K562 (cell line): Measurements from ENCODE around the gene DOCK1. TPM values are rescaled to one million over a fixed set of nuclear protein-coding genes. Genes with fewer than 3 reads are reported as not detected.

Experiments used
- ATAC-seq: fragments of 200-7000 bp; cut with Tn5 transposase; 3 replicates; pipeline ENCODE4 v1.9.1; 2020; ENCODE audit warnings: moderate library complexity
- BruUV-seq: library from RNA; stranded (reverse); fragments of 400-500 nt; replicated peaks from 2 replicates; lab custom pipeline; 2021; lab: Mats Ljungman, UMichigan
- CTCF ChIA-PET: fragments of 300-600 bp; formaldehyde crosslinking; extraction: SDS; loops from one replicate; lab custom pipeline; 2021; ENCODE audit warnings: low intra/inter-chr PET ratio; lab: Yijun Ruan, JAX
- POLR2A ChIA-PET: fragments of 300-600, 350-650 bp; sonication (Branson Sonifier 250); formaldehyde crosslinking; extraction: SDS; loops from one replicate; lab custom pipeline; 2021; ENCODE audit warnings: antibody characterized with exemption, inconsistent platforms; lab: Yijun Ruan, JAX
- DNase-seq, 4 experiments: peaks; one replicate each; pipeline versions ENCODE4 v3.0.0 to v3.0.0-alpha.2; 2011 to 2018; ENCODE audit warnings: low spot score in 3 of 4, mixed read lengths in 3 of 4; ENCODE audit errors: extremely low read depth in 1 of 4
- FAIRE-seq: peaks from 2 replicates; lab custom pipeline; 2011; peaks lifted over from hg19 to GRCh38; lab: Jason Lieb, UNC
- H2AFZ ChIP-seq: 2 replicates; pipeline ENCODE4 v1.6.0; 2011; ENCODE audit warnings: low read depth, low read length, control low read depth, inconsistent platforms
- H3K27ac ChIP-seq: fragments of 200-600 bp; 3 replicates; pipeline ENCODE4 v1.8.0; 2011; ENCODE audit warnings: low read depth, mild to moderate bottlenecking, control low read depth, inconsistent platforms, low read length, moderate library complexity, mixed read lengths; ENCODE audit errors: extremely low read depth
- H3K27me3 ChIP-seq, 2 experiments: fragments of 300-600 bp in 1 of 2; 2 replicates in 1 of 2; 3 replicates in 1 of 2; pipeline versions ENCODE4 v1.6.0 to v1.8.0; 2011; ENCODE audit warnings: inconsistent platforms in 2 of 2, low read length in 2 of 2, mild to moderate bottlenecking in 1 of 2, mixed read lengths in 1 of 2, moderate library complexity in 1 of 2; ENCODE audit not compliant: control insufficient read depth in 2 of 2, insufficient read depth in 2 of 2
- H3K36me3 ChIP-seq: fragments of 300-600 bp; 3 replicates; pipeline ENCODE4 v1.8.0; 2011; ENCODE audit warnings: mild to moderate bottlenecking, low read length, inconsistent platforms; ENCODE audit not compliant: control insufficient read depth, insufficient read depth
- H3K4me1 ChIP-seq, 2 experiments: fragments of 200-600 bp in 1 of 2; replicated peaks in 1 of 2; 2 replicates in 1 of 2; 3 replicates in 1 of 2; pipeline versions ENCODE4 v1.5.1 to v1.8.0; 2011; ENCODE audit warnings: inconsistent platforms in 2 of 2, low read length in 2 of 2, mild to moderate bottlenecking in 1 of 2, mixed read lengths in 1 of 2, moderate library complexity in 1 of 2; ENCODE audit not compliant: control insufficient read depth in 2 of 2, insufficient read depth in 2 of 2
- H3K4me2 ChIP-seq: 2 replicates; pipeline ENCODE4 v1.6.1; 2011; ENCODE audit warnings: low read length, control low read depth, inconsistent platforms, mixed read lengths; ENCODE audit not compliant: insufficient read depth
- H3K4me3 ChIP-seq: fragments of 200-600 bp; sonication (generic), shearing (Covaris generic); 2 replicates; pipeline ENCODE4 v1.5.1; 2016; ENCODE audit warnings: control low read depth, inconsistent platforms
- H3K79me2 ChIP-seq: fragments of 200-600 bp; 3 replicates; pipeline ENCODE4 v1.8.0; 2011; ENCODE audit warnings: low read length, inconsistent platforms; ENCODE audit not compliant: control insufficient read depth, insufficient read depth
- H3K9ac ChIP-seq, 2 experiments: 2 replicates each; pipeline versions ENCODE4 v1.6.0 to v1.6.1; 2011; ENCODE audit warnings: low read depth in 2 of 2, low read length in 2 of 2, control low read depth in 1 of 2, inconsistent platforms in 1 of 2, mild to moderate bottlenecking in 1 of 2, mixed read lengths in 1 of 2; ENCODE audit not compliant: insufficient read depth in 1 of 2
- H3K9me1 ChIP-seq: one replicate; pipeline ENCODE4 v1.6.0; 2011; ENCODE audit warnings: inconsistent platforms, mild to moderate bottlenecking, low read length, moderate library complexity; ENCODE audit not compliant: control insufficient read depth, insufficient read depth
- H3K9me3 ChIP-seq: replicated peaks from 2 replicates; pipeline ENCODE4 v1.5.1; 2011; ENCODE audit warnings: low read depth, low read length, inconsistent platforms; ENCODE audit not compliant: control insufficient read depth, insufficient read depth
- H4K20me1 ChIP-seq: replicated peaks from 2 replicates; pipeline ENCODE4 v1.6.1; 2011; ENCODE audit warnings: low read length, inconsistent platforms, mixed read lengths; ENCODE audit not compliant: control insufficient read depth, insufficient read depth
- NCOR1 ChIP-seq: fragments of 450-650 bp; IDR thresholded peaks from 2 replicates; pipeline ENCODE4 v1.6.1; 2016; ENCODE audit warnings: mild to moderate bottlenecking, moderate library complexity
- NFXL1 ChIP-seq: fragments of 450-650 bp; formaldehyde crosslinking; IDR thresholded peaks from 2 replicates; pipeline ENCODE4 v1.4.0; 2021; ENCODE audit warnings: mild to moderate bottlenecking
- PTTG1 ChIP-seq: fragments of 450-650 bp; IDR thresholded peaks from 2 replicates; pipeline ENCODE4 v1.6.1; 2016; ENCODE audit warnings: low read depth, mild to moderate bottlenecking, missing genetic modification characterization, missing compliant biosample characterization
- SREBF1 ChIP-seq: fragments of 150-350 bp; IDR thresholded peaks from 2 replicates; pipeline ENCODE4 v1.6.1; 2014; ENCODE audit warnings: antibody characterized with exemption, low read depth, low read length, borderline replicate concordance
- WGBS: fragments of 100-300 bp; shearing (Covaris generic); methylation state at CpG from one replicate; pipeline ENCODE4 v1.1.6; 2016; ENCODE audit warnings: low coverage, mixed read lengths; ENCODE audit not compliant: insufficient coverage; ENCODE audit errors: missing lambda C conversion rate; 5-methylcytosine and 5-hydroxymethylcytosine counted together
- in situ Hi-C: fragments of 300-500 bp; cut with MboI; formaldehyde crosslinking; loops from 4 replicates; pipeline ENCODE4 v1.15.0; 2018; ENCODE audit warnings: inconsistent platforms, mixed read lengths
- intact Hi-C: fragments of 100-400 bp; cut with micrococcal nuclease; formaldehyde crosslinking; loops from 2 replicates; pipeline ENCODE4 v1.14.2; 2022
- polyA plus RNA-seq, 8 experiments: library from polyadenylated mRNA; depleted of rRNA in 4 of 8; stranded (reverse) in 5 of 8; unstranded in 3 of 8; fragments of >200 nt; fragmentation: Nextera tagmentation in 2 of 8; fragmentation: Illumina TruSeq in 1 of 8; extraction: Ambion mirVana in 2 of 8; extraction: Trizol in 1 of 8; gene quantifications; 2 replicates each; pipeline versions ENCODE4 v1.2.1 to v1.2.3, GENCODE V29; 2011 to 2014; ENCODE audit warnings: inconsistent platforms in 1 of 8, missing spikeins in 1 of 8
- total RNA-seq, 7 experiments: library from RNA; depleted of rRNA in 6 of 7; stranded (reverse); fragments of >200 nt in 6 of 7; fragmentation: Illumina TruSeq in 2 of 7; extraction: Trizol in 2 of 7; gene quantifications; 2 replicates each; pipeline versions ENCODE4 v1.2.1 to v1.2.3, GENCODE V29; 2011 to 2021; ENCODE audit warnings: low replicate concordance in 1 of 7
- TF ChIP-seq, protein P1 (sequence below), 2 experiments: fragments of 150-350 bp in 1 of 2; IDR thresholded peaks; 2 replicates each; pipeline ENCODE4 v1.6.1; 2012 to 2016; ENCODE audit warnings: low read depth in 2 of 2, low read length in 2 of 2, mild to moderate bottlenecking in 1 of 2, moderate library complexity in 1 of 2
- TF ChIP-seq, protein P2 (sequence below): fragments of 450-650 bp; IDR thresholded peaks from 2 replicates; pipeline ENCODE4 v1.6.1; 2016; ENCODE audit warnings: mild to moderate bottlenecking, moderate library complexity

The DOCK1 gene
- total and polyA plus RNA-seq, 9 of the 15 experiments (the other 6 are each of a cell fraction or from before 2014, with no cell fraction given), result 0.31 TPM; not detected in 8

DNA sequence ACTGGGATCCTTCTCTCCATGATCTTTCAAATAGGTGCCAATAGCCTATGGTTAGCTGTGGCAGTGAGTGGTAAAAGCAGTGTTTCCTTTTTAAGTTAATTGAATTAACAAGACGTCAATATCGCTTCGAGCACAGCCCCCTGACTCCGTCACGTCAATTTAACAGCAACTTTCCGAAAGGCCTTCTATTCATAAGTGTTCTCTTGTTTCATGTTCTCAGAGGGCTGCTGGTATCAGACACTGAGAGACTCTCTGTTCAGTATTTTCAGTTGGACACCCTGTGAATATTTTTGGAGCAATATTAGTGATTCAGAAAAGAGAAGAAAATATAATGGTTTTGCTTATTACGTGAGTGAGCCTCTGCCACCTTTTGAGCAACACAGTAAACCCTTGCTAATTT lies 465.4 kb downstream of the DOCK1 start:
- H3K4me3 ChIP-seq, result no peak overlapping the region
- no peak for DNase-seq
- H3K4me2 ChIP-seq, result no peak overlapping the region
- no peaks in the 10 kb centered on the region for H3K79me2 ChIP-seq
- FAIRE-seq, result no peak
- H3K4me1 ChIP-seq, result no peaks in the 10 kb centered on the region
- no TSS peak for BruUV-seq
- WGBS, result 0% methylated on average over 4 of the region's 7 CpGs
- ATAC-seq, result no peak
- no peaks in the 10 kb centered on the region for H3K9me1 ChIP-seq
- in situ Hi-C loops (no loop called here), intact Hi-C loops (no loop called here)
- ChIA-PET CTCF (no interaction called here), POLR2A (no interaction called here)
- no peaks in the 10 kb centered on the region for H3K9me3 ChIP-seq
- no peak overlapping the region for H2AFZ ChIP-seq
- no peaks in the 10 kb centered on the region for H3K36me3 ChIP-seq
- peaks cover 0 to 4% of the 10 kb centered on the region in 2 experiments; a peak in 2 of 5 replicates for H3K27me3 ChIP-seq
- no peaks in the 10 kb centered on the region for H4K20me1 ChIP-seq
- no peak overlapping the region for H3K27ac ChIP-seq
- no peak overlapping the region for H3K9ac ChIP-seq
- TF ChIP-seq, protein P1, sequence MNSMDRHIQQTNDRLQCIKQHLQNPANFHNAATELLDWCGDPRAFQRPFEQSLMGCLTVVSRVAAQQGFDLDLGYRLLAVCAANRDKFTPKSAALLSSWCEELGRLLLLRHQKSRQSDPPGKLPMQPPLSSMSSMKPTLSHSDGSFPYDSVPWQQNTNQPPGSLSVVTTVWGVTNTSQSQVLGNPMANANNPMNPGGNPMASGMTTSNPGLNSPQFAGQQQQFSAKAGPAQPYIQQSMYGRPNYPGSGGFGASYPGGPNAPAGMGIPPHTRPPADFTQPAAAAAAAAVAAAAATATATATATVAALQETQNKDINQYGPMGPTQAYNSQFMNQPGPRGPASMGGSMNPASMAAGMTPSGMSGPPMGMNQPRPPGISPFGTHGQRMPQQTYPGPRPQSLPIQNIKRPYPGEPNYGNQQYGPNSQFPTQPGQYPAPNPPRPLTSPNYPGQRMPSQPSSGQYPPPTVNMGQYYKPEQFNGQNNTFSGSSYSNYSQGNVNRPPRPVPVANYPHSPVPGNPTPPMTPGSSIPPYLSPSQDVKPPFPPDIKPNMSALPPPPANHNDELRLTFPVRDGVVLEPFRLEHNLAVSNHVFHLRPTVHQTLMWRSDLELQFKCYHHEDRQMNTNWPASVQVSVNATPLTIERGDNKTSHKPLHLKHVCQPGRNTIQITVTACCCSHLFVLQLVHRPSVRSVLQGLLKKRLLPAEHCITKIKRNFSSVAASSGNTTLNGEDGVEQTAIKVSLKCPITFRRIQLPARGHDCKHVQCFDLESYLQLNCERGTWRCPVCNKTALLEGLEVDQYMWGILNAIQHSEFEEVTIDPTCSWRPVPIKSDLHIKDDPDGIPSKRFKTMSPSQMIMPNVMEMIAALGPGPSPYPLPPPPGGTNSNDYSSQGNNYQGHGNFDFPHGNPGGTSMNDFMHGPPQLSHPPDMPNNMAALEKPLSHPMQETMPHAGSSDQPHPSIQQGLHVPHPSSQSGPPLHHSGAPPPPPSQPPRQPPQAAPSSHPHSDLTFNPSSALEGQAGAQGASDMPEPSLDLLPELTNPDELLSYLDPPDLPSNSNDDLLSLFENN (IDR thresholded peaks at IDR 0.05; ENCODE audit: low read depth in 2 of 2, low read length in 2 of 2), result no peak
- no peak for TF ChIP-seq PTTG1 (tag)
- TF ChIP-seq, protein P2, sequence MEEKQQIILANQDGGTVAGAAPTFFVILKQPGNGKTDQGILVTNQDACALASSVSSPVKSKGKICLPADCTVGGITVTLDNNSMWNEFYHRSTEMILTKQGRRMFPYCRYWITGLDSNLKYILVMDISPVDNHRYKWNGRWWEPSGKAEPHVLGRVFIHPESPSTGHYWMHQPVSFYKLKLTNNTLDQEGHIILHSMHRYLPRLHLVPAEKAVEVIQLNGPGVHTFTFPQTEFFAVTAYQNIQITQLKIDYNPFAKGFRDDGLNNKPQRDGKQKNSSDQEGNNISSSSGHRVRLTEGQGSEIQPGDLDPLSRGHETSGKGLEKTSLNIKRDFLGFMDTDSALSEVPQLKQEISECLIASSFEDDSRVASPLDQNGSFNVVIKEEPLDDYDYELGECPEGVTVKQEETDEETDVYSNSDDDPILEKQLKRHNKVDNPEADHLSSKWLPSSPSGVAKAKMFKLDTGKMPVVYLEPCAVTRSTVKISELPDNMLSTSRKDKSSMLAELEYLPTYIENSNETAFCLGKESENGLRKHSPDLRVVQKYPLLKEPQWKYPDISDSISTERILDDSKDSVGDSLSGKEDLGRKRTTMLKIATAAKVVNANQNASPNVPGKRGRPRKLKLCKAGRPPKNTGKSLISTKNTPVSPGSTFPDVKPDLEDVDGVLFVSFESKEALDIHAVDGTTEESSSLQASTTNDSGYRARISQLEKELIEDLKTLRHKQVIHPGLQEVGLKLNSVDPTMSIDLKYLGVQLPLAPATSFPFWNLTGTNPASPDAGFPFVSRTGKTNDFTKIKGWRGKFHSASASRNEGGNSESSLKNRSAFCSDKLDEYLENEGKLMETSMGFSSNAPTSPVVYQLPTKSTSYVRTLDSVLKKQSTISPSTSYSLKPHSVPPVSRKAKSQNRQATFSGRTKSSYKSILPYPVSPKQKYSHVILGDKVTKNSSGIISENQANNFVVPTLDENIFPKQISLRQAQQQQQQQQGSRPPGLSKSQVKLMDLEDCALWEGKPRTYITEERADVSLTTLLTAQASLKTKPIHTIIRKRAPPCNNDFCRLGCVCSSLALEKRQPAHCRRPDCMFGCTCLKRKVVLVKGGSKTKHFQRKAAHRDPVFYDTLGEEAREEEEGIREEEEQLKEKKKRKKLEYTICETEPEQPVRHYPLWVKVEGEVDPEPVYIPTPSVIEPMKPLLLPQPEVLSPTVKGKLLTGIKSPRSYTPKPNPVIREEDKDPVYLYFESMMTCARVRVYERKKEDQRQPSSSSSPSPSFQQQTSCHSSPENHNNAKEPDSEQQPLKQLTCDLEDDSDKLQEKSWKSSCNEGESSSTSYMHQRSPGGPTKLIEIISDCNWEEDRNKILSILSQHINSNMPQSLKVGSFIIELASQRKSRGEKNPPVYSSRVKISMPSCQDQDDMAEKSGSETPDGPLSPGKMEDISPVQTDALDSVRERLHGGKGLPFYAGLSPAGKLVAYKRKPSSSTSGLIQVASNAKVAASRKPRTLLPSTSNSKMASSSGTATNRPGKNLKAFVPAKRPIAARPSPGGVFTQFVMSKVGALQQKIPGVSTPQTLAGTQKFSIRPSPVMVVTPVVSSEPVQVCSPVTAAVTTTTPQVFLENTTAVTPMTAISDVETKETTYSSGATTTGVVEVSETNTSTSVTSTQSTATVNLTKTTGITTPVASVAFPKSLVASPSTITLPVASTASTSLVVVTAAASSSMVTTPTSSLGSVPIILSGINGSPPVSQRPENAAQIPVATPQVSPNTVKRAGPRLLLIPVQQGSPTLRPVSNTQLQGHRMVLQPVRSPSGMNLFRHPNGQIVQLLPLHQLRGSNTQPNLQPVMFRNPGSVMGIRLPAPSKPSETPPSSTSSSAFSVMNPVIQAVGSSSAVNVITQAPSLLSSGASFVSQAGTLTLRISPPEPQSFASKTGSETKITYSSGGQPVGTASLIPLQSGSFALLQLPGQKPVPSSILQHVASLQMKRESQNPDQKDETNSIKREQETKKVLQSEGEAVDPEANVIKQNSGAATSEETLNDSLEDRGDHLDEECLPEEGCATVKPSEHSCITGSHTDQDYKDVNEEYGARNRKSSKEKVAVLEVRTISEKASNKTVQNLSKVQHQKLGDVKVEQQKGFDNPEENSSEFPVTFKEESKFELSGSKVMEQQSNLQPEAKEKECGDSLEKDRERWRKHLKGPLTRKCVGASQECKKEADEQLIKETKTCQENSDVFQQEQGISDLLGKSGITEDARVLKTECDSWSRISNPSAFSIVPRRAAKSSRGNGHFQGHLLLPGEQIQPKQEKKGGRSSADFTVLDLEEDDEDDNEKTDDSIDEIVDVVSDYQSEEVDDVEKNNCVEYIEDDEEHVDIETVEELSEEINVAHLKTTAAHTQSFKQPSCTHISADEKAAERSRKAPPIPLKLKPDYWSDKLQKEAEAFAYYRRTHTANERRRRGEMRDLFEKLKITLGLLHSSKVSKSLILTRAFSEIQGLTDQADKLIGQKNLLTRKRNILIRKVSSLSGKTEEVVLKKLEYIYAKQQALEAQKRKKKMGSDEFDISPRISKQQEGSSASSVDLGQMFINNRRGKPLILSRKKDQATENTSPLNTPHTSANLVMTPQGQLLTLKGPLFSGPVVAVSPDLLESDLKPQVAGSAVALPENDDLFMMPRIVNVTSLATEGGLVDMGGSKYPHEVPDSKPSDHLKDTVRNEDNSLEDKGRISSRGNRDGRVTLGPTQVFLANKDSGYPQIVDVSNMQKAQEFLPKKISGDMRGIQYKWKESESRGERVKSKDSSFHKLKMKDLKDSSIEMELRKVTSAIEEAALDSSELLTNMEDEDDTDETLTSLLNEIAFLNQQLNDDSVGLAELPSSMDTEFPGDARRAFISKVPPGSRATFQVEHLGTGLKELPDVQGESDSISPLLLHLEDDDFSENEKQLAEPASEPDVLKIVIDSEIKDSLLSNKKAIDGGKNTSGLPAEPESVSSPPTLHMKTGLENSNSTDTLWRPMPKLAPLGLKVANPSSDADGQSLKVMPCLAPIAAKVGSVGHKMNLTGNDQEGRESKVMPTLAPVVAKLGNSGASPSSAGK, result no peak
- TF ChIP-seq SREBF1, result no peak
- TF ChIP-seq NCOR1, result no peak
- no peak for TF ChIP-seq NFXL1 (CRISPR knock-in tag)
